Aorta (tissue), 5 donors: ENCODE measurements around the gene CCL4L2. TPM values are rescaled to one million over a fixed set of nuclear protein-coding genes. Genes with fewer than 3 reads are reported as not detected.
"Not testable (repeated sequence)": the region's sequence is repeated elsewhere in the genome, so short reads cannot be mapped to it uniquely, and the experiment has no call there.

Experiments used
- ATAC-seq: fragments of 200-7000 bp; cut with Tn5 transposase; one replicate; pipeline ENCODE4 v1.9.1; 2022; ENCODE audit warnings: moderate library complexity; ENCODE audit not compliant: low FRiP score
- DNase-seq, 2 donors: peaks; one replicate each; pipeline ENCODE4 v3.0.0-alpha.2; 2020
- H3K27ac ChIP-seq, 2 donors: one replicate each; pipeline ENCODE4 v1.5.1; 2013; ENCODE audit warnings: low read length in 2 of 2, mild to moderate bottlenecking in 2 of 2, moderate library complexity in 2 of 2, control low read depth in 1 of 2, inconsistent platforms in 1 of 2, low read depth in 1 of 2
- H3K27me3 ChIP-seq, 2 donors: one replicate each; pipeline ENCODE4 v1.6.1; 2013; ENCODE audit warnings: control low read depth in 1 of 2, low read length in 1 of 2, mild to moderate bottlenecking in 1 of 2, moderate library complexity in 1 of 2; ENCODE audit not compliant: insufficient read depth in 2 of 2, control insufficient read depth in 1 of 2
- H3K36me3 ChIP-seq, 2 donors: one replicate each; pipeline ENCODE4 v1.6.1; 2013; ENCODE audit warnings: control low read depth in 1 of 2, low read length in 1 of 2, mild to moderate bottlenecking in 1 of 2; ENCODE audit not compliant: insufficient read depth in 2 of 2, control insufficient read depth in 1 of 2
- H3K4me1 ChIP-seq, 2 donors: one replicate each; pipeline ENCODE4 v1.6.1; 2013; ENCODE audit warnings: low read length in 2 of 2, control low read depth in 1 of 2, mild to moderate bottlenecking in 1 of 2, moderate library complexity in 1 of 2; ENCODE audit not compliant: insufficient read depth in 2 of 2, control insufficient read depth in 1 of 2
- H3K4me3 ChIP-seq, 2 donors: one replicate each; pipeline ENCODE4 v1.5.1; 2013; ENCODE audit warnings: low read length in 2 of 2, control low read depth in 1 of 2, mild to moderate bottlenecking in 1 of 2
- H3K9me3 ChIP-seq: one replicate; pipeline ENCODE4 v1.6.1; 2013; ENCODE audit warnings: mild to moderate bottlenecking, low read length; ENCODE audit not compliant: control insufficient read depth
- WGBS, 2 donors: extraction: QIAGEN DNeasy Blood & Tissue Kit; methylation state at CpG; one replicate each; pipeline ENCODE4 v1.1.7; 2013; 5-methylcytosine and 5-hydroxymethylcytosine counted together
- intact Hi-C, 2 donors: fragments of 100-400 bp; cut with DNase I; formaldehyde crosslinking; loops; one replicate each; pipeline versions ENCODE4 v1.14.2 to v1.15.0; 2022
- polyA plus RNA-seq, 2 donors: library from polyadenylated mRNA; stranded (reverse); fragments of 200-250 nt; gene quantifications; one replicate each; pipeline ENCODE4 v1.2.3, GENCODE V29; 2013
- total RNA-seq, 2 donors: library from RNA; stranded (reverse); fragmentation: NEBNext Ultra II Directional; extraction: Animal tissue kit (Norgen Biotek cat#: 25700); gene quantifications; one replicate each; pipeline ENCODE4 v1.2.1, GENCODE V29; 2021
- donor health status: healthy with polysubstance abuse.
- donor health status: Bipolar disorder and iron deficiency.
- donor health status: DM: no; HTN: no; CAD: no.
- donor health status: DM: no; HTN: no; CAD: no.
- donor health status: DM: yes; HTN: yes; CAD: no.

CCL4L2 gene
- total and polyA plus RNA-seq, 4 donors: 0.41 to 4.5 (median 1.2) TPM

DNA sequence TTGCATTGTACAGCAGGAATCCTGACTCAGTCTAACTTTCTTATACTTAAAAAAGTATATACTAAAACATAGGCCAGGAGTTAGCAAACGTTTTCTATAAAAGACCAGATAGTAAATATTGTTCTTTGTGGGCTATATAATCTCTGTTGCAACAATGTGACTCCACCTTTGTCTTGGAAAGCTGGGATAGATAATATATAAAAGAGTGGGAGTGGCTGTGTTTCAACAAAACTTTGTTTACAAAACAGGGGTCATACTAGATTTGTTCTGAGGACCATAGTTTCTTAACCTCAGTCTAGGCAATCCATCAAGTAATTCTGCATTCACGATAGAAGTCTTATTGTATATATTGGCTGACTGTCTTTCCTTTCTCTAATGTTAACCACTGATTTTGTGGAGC lies 25.4 kb upstream of the CCL4L2 start:
- no peaks in the 10 kb centered on the region for H3K4me1 ChIP-seq
- H3K9me3 ChIP-seq: no peaks in the 10 kb centered on the region
- no peak for ATAC-seq
- 45 to 65% methylated on average over 2 of the region's 2 CpGs for WGBS, 2 donors
- no peak overlapping the region for H3K27ac ChIP-seq
- H3K36me3 ChIP-seq: no peaks in the 10 kb centered on the region
- DNase-seq: no peak
- intact Hi-C loops: loop anchor here in 1 of 2 donors (1.0 to 2.0 kb wide), 2 partner anchors 67 to 75 kb away; no protein-coding TSS in a partner anchor
- no peaks in the 10 kb centered on the region for H3K27me3 ChIP-seq
- no peak overlapping the region for H3K4me3 ChIP-seq

DNA sequence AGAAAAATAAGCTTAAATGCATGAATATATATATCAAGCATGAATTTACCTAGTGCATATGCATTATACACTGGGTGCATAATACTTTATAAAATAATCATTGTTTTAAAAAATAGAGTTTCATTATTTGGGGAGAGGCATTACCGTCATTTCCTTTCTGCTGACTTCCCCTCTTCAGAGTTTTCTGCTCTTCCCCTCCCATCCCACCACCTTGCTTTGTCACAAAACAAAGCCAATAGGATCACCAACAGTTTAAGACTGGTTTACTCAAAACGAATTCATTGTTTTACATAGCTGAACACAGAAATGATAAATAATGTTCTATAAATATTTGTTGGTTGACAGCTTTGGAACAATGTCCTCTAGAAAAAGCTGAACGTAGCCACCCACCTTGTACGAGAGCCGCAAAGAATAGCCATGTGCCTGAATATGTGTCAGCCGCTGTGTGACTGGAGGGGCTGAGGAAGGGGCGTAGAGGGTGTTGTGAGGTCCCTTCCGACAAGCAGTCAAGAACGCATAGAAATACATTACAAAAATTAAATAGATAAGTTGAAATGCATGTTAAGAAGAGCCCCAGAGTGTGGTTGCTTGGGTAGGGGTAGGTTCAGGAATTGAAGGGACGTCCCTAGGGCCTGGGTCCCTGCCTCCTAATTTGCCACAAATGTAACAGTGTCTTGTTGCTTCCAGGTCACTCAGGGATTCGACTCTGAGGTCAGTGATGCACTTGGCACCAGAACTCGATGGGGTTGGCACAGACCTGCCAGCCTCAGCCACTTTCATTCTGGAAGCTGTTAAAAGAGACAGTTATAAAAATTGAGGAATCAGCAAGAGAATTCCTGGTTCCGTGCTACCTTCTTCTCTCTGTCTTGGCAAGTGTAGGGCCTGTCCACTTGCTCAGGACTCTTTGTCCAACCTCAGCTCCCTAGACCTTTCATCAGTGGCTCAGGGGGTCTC lies 23.8 kb upstream of the CCL4L2 start:
- H3K4me3 ChIP-seq, intact Hi-C loops, H3K36me3 ChIP-seq, H3K9me3 ChIP-seq, H3K27me3 ChIP-seq, H3K27ac ChIP-seq, ATAC-seq, H3K4me1 ChIP-seq, DNase-seq: not testable (repeated sequence)
- 74 to 76% methylated on average over 13 of the region's 13 CpGs for WGBS, 2 donors

DNA sequence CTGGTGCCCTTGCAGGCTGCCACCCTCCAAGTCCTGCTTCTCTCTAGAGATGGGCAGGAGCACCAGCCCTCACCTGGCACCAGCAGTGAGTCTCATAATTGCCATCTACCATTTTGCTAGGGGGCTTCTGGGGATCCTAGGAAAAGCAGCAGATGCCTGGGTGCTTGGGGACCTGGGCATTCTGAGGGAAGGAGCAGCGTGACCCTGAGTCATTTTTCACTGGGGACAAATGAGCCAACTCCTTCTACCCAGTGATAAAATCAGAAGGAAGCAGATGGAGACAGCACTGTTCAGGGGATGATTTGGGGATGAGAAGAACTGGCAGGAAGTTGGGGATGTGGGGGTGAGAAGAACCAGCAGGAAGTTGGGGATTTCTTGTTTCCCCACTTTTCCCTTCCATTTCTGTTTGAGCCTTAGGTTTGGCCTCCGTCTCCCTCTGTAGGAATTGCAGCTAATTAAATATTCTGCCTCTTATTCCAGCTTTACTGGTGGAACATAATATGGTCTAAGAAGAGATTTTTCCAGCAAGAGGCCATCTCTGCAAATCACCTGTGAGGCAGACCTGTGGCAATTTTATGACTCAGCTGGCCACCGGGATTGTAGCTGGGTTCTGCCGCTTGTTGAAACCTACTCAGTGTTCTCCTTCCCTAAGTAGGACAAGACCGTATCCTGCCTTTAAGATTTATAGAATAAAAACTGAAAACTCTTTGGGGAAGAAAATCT lies 22.8 kb upstream of the CCL4L2 start:
- H3K9me3 ChIP-seq, H3K4me3 ChIP-seq, H3K27ac ChIP-seq, intact Hi-C loops, ATAC-seq, H3K27me3 ChIP-seq, DNase-seq, H3K4me1 ChIP-seq, H3K36me3 ChIP-seq: not testable (repeated sequence)
- WGBS, 2 donors: 70 to 73% methylated on average over 5 of the region's 5 CpGs

DNA sequence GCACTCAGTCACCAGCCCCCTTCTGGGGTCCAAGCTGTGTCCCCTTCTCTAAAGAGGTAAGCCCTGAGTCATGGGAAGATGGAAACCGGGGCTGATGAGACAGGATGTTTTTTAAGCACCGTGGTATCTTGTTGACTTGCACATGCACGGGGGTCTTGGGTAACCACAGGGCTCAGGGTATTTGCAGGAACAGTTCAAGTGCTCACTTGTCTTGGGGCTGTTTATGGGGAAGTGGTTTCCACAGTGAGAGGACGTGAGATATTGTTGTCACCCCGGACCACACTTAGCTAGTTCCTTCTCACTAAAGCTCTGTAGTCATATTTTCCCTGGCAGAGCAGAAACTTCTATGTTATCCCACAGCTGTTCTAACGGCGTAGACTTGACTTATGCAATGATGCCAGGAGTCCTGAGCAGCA lies 22.0 kb upstream of the CCL4L2 start:
- Histone ChIP-seq H3K27me3 (no peaks in the 10 kb centered on the region), H3K27ac (no peak overlapping the region), H3K9me3 (no peaks in the 10 kb centered on the region), H3K4me1 (no peaks in the 10 kb centered on the region), H3K4me3 (no peak overlapping the region), H3K36me3 (no peaks in the 10 kb centered on the region)
- peak; percentile 76 for ATAC-seq
- intact Hi-C loops: no loop called here
- WGBS, 2 donors: 44 to 51% methylated on average over 7 of the region's 7 CpGs
- DNase-seq: peak in 1 of 2 donors; percentile 71

GRCh38 chr17:36189993-36190392 lies 20.9 kb upstream of the CCL4L2 start:
- H3K27me3 ChIP-seq, intact Hi-C loops, H3K27ac ChIP-seq, ATAC-seq, H3K4me3 ChIP-seq, H3K4me1 ChIP-seq, H3K9me3 ChIP-seq, DNase-seq, H3K36me3 ChIP-seq: not testable (repeated sequence)
- WGBS, 2 donors: 70 to 77% methylated on average over 5 of the region's 5 CpGs

DNA sequence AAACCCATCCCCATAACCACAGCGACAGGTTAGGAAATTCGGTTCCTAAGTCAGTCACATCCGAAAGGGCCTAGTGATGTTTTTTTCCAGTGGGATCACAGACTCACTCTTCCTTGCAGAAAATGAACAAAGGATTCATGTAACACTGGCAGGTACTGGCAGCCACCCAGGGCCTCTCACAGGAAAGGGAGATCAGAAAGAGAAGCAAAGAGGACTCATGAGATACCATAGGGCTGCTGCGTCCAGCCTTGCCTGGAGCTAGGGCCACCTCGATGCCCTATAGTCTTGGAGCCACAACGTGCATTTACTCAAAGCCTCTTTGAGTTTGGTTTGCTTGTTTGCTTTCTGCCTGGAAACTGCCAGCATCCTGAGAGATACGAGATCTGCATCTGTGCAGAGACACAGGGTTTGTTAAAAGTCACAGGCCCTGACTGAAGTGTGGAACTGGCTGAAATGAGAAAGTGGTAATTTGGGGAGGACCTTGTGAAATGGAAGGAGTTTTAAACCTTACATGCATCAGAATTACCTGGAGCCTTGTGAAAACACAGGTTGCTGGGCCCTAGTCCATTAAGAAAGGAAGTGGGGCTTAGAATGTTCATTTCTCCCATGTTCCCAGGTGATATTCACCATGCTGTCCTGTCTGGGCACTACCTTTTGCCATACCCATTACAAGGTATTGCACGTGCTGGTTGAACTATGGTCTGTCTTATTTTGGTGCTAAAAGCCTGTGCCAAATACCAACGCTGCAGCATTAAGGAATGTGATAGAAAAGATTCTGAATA lies 20.1 kb upstream of the CCL4L2 start:
- H3K9me3 ChIP-seq, H3K4me1 ChIP-seq, ATAC-seq, DNase-seq, H3K27ac ChIP-seq, H3K27me3 ChIP-seq, H3K4me3 ChIP-seq, intact Hi-C loops, H3K36me3 ChIP-seq: not testable (repeated sequence)
- WGBS, 2 donors: 71 to 74% methylated on average over 9 of the region's 9 CpGs

GRCh38 chr17:36193216-36193775 lies 17.6 kb upstream of the CCL4L2 start:
- Histone ChIP-seq H3K36me3 (no peaks in the 10 kb centered on the region), H3K27me3 (no peaks in the 10 kb centered on the region), H3K9me3 (no peaks in the 10 kb centered on the region), H3K4me3 (no peak overlapping the region), H3K27ac (no peak overlapping the region), H3K4me1 (no peaks in the 10 kb centered on the region)
- no peak for ATAC-seq
- DNase-seq: no peak
- intact Hi-C loops: no loop called here
- WGBS, 2 donors: 20 to 32% methylated on average over 1 of the region's 1 CpG

- H3K27ac ChIP-seq, H3K36me3 ChIP-seq, H3K4me3 ChIP-seq, intact Hi-C loops, H3K27me3 ChIP-seq, ATAC-seq, H3K4me1 ChIP-seq, H3K9me3 ChIP-seq, DNase-seq: not testable (repeated sequence)
- 83 to 95% methylated on average over 5 of the region's 8 CpGs for WGBS, 2 donors
Measured at GRCh38 chr17:36194147-36194831, 16.6 kb upstream of the CCL4L2 start.
